Tongue (tissue), 2 donors: ENCODE data around the gene TWF2. TPM values are rescaled to one million over a fixed set of nuclear protein-coding genes. Genes with fewer than 3 reads are reported as not detected.

ENCODE experiments used
- DNase-seq: peaks from one replicate; pipeline ENCODE4 v3.0.0-alpha.2; 2015
- total RNA-seq: library from RNA; depleted of rRNA; stranded (reverse); fragments of >200 nt; gene quantifications from one replicate; pipeline ENCODE4 v1.2.3, GENCODE V29; 2014

The TWF2 gene
- total RNA-seq, 1 donor from 2014 or later = 34.6 TPM

DNA sequence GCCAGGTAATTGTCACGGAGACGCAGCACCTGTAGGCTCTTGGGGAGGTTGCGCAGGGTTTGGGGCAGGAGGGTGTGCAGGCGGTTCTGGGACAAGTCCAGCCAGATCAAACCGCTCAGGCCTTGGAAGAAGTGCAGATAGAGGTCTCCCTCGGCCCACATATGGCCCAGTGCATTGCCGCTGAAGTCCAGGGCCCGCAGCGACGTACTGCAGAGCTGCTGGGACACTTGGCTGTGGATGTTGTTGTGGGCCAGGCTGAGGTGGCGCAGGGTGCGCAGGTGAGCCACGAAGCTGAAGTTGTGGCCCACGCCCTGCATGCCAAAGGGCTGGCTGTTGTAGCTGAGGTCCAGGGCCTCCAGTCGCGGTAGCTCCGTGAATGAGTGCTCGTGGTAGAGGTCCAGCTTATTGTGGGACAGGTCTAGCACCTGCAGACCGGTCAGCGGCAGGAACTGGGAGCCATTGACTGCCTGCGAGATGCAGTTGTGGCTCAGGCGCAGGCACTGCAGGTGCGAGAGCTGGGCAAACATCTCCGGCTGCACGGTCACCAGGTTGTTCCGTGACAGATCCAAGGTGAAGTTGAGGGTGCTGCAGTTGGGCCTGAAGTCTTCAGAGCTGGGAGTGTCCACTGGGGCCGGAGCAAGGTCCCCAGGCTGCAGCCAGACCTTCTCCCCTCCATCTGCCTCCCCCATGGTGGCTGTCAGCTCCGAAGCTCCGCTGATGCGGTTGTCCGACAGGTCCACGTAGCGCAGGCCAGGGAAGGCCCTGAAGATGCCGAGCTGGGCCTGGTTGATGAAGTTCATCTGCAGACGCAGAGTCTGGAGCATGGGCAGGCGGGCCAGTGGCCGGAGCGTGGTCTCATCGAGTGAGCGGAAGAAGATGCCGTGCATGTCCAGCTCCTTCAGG lies 16.4 kb downstream of the TWF2 start:
- DNase-seq = no peak

DNA sequence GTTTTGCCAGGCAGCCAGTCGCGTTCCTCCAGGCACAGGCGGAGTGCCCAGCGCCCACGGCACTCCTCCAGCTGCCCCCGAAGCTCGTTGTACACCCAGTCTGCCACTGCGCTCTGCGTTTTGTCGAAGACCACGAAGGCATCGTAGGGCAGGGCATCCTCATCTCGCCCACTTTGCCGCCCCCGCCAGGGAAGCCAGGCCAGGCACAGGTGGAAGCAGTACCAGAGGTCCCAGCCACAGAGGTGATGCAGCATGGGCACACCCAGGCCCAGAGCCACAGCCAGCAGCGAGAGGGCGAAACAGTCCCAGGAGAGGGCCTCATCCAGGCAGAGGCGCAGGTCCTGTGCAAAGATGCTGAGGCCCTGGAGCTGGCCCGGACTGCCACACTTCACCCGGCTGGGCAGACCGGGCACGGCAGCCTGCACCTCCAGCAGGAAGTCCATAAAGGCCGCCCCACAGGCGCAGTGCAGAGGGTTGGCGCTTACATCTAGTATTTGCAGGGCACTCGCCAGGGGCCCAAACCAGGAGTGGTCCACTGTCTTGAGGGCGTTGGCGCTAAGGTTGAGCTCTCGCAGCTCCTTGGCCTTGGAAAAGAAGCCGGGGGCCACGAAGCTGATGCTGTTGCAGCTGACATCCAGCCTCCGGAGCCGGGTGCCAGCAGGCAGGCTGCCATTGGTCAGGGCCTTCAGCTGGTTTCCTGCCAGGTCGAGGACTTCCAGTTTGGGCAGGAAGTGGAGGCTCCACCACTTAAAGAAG lies 17.2 kb downstream of the TWF2 start:
- no peak for DNase-seq

DNA sequence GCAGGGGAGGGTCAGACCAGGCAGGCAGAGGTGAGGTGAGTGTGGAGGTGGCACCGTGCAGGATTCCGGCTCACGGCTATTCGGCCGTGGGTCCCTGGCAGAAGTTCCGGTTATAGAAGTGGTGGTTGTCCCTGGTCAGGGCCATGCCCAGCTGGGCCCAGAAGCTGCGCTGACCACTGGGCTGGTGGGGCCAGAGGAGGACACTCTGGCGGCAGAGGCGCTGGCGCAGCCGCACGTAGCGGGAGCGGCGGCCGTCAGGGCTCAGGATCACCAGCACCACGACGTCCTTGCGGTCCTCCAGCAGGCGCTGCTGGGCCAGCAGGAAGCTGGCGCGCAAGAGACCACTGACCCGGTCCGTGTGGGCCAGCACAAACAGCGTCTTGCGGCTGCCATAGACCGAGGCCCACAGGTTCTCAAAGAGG lies 17.8 kb downstream of the TWF2 start:
- no peak for DNase-seq

DNA sequence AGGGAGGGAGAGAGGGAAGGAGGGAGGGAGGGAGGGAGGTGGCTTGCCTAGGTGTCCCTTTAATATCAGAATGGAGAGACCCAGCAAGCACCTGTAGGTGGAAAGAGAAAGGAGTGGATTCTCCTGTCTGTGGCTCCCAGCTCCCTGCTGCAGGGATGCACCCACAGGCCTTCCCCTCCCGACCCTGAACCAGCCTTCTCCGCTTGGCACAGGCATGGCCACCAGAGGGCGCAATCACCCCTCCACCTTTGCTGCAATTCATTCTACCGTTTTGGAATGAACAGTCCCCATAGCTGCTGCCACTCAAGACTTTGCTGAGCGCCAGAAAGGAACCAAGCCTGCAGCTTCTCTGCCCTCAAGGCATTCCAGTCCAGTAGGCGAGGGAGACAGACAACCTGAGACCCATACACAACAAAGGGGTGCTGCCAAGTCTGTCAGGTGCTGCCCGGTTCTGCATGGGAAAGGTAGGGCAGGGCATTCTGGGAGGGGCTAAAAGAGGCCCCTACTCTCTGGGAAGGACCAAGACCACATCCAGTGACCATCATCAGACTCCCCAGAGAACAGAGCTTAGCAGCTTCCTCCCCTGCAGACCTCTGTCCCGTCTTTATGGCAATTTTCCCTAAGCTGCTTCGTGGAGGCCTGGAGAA lies 18.5 kb downstream of the TWF2 start:
- DNase-seq = peak; percentile 91

DNA sequence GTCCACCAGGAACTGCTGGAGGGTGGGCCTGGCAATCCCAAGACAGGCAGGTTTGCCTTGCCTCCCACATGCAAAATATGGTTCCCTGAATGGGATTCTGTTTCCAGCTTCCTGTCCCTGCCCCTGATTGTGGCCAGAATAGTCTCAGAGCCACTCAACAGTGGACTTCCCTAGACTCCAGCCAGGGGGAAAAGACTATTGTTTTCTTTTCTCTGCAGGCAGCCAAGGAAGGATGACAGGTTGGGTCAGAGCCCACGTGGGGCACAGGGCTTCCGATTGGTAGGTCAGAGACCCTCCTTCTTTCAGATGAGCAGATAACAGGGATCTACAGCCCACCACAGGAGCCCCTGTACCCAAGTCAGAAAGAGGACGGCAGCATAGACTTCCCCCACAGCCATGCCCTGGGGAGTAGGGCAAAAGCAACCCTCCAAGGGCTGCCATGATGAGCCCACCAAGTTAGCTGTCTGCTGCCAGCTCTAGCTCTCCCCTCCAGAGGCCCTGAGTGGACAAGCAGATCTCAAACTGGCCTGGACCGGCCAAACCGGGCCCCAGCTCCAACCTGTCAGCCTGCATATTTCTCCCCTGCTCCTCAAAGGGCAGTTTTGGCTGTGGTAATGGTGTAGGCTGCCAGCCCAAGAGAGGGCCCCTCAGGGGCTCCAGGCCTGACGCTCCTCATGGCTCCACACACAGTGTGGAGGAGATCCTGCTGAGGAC lies 19.9 kb downstream of the TWF2 start:
- no peak for DNase-seq

DNA sequence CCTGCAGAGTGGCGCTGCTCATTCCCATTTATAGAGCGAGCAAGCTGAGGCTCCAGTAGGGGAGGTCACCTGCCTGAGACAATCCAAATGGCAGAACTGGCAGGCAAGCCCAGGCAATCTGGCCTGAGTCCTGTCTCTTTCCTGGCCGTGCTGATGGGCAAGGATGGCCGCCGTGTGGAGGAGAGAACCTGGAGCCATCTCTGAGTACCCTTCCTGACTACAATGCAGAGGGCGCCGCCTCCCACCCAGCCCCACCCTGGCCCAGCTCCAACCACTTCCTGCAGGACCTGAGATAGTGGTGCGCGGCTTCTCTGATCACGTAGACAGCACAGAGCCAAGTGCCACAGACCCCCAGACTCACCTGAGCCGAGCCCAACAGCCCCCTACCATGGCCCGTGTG lies 20.5 kb downstream of the TWF2 start:
- DNase-seq = no peak

DNA sequence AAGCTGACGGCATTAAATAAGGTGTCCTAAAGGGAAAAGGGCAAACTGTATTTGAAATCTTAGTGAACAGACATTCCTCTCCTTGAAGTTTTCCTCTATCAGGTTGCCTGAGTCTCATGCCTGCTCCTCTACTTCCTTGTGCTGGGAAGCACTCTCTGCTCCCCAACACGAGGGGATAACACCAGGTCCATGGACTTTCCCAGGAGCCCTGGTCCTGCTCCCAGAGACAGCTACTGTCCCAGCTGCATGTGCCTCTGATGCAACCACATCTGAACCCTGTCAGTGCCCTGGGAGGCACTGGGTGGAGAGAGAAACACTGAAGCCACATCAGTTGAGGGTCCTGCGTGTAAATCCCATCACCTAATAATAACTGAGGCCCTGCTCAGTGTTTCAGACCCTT lies 20.9 kb downstream of the TWF2 start:
- DNase-seq = no peak

DNA sequence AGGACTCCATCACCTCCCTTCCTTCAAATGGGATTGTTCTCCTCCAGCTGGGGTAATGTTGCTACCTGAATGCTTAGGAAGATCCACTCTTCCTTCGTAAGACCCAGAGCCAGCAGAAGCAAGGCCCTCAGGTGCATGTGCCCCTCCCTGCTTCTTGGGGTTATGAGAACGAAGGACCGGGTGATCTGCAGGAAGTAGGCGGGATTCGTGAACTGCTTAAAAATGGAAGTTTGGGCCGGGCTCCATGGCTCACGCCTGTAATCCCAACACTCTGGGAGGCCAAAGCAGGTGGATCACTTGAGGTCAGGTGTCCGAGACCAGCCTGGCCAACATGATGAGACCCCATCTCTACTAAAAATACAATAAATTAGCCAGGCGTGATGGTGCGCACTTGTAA lies 21.6 kb downstream of the TWF2 start:
- DNase-seq = no peak

DNA sequence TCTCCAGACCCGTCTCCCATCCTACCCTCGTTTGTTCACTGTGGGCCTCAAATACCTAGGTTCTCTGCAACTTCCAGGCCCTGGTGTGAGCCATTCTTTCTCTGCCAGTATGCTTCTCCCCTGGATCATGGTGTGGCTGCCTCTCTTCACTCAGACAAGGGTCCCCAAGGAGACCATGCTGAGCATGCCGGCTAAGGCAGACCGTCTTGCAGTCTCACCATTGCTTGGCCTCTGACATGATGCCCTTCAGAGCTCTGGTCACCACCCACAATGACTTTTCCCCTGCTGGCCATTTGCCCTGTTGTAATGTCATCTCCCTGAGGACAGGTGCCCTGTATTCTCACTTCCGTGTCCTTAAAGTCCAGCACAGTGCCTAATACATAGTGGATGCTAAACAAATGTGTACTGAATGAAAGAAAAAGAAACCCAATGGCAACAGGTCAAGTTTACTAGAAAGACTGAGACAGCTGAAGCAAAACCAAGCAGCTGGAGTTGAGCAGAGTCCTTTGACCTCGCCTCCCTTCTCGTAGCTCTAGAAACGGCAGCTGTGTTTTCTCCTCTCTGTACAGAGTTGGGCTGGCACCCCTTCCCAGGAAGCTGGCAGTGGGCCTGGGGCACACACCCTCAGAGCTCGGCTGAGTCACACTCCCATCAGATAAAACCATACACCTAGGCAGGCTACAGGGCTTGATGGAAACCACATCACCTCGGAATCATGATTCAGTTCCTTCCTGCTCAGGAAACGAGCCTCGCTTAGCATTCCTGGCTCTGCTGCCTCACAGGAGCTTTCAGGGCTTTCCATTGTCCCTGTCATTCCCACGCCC lies 22.2 kb downstream of the TWF2 start:
- DNase-seq = peak; percentile 96

DNA sequence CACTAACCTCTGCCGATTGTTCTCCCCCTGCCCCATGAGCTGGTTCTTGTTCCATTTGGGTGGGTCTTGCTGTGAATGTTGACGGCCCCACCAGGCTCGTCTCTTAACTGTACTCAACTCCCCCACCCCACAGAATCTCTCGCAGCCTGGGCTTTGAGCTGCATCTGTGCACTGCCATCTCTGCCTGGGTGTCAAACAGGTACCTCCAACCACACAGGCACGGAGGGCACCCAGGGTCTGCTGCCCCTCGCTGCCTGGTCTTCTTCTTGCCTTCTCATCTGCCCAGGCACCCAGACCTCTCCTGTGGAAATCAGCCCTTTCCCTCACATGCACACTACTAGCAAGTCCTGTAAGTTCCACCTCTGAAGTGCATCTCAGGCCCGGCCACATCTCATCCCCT lies 23.6 kb downstream of the TWF2 start:
- DNase-seq = no peak

DNA sequence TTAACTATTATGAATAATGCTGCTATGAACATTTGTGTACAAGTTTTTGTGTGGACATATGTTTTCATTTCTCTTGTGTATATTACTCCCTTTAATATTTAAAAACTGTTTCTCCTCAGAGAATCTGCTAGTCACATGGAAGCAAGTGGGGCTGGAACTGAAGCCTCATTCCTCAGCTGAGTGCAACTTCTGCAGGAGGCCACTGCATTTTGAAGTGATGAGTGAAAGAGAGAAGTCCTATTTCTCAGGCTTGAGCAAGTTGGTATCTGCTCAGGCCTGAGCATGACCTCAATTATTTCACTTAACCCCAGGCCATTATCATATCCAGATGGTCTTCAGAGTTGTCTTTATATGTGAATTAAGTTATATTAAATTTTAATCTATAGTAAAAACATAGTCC lies 25.1 kb downstream of the TWF2 start:
- DNase-seq = no peak

DNA sequence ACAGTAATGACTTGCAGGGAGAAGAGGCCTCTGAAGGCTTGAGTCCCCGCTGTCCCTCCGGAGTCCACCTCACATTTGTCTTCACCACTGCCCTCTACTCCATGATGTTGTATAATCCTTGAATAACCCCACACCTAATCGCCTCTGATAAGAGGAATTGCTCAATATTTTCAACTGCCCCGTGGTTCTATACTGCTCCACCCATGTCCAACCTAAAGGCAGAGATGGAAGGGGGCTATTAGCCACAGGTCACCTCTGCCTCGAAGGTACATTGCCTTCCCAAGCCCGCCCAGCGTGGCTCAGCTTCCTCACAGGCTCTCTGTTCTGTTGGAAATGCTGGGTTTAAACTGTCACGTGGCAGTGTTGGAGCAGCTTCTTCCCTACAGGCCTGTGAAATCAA lies 26.0 kb downstream of the TWF2 start:
- DNase-seq = no peak

DNA sequence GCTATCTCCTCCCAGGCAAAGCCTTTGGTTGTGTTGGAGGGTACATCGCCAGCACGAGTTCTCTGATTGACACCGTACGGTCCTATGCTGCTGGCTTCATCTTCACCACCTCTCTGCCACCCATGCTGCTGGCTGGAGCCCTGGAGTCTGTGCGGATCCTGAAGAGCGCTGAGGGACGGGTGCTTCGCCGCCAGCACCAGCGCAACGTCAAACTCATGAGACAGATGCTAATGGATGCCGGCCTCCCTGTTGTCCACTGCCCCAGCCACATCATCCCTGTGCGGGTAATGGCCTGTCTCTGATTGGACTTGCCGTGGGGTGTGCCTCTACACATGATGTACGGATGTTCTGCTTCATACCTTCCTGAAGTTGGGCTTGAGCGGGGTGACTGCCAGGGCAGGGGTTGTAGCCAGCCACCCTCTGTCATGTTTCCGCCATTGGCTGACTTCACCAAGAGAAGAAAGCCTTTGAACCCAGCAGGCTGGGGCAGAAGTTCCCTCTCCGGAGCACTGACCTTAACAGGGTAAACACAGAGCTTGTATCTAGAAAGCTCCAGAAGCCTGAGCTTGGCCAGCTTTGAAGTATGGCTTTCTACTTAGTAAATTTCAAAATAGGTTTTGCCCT lies 27.6 kb downstream of the TWF2 start:
- DNase-seq = no peak

DNA sequence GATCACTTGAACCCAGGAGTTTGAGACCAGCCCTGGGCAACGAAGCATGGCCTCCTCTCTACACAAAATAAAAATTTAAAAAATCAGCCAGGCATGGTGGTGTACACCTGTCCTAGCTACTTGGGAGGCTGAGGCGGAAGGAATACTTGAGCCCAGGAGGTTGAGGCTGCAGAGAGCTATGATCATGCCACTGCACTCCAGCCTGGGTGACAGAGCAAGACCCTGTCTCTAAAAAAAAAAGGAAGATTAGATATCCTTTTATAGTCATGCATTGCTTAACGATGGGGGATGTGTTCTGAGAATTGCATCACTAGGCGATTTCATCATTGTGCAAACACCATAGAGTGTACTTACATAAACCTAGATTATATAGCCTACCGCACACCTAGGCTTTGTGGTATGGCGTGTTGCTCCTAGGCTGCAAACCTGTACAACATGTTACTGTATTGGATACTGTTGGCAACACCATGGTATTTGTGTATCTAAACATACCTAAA lies 28.4 kb downstream of the TWF2 start:
- DNase-seq = peak; percentile 43

DNA sequence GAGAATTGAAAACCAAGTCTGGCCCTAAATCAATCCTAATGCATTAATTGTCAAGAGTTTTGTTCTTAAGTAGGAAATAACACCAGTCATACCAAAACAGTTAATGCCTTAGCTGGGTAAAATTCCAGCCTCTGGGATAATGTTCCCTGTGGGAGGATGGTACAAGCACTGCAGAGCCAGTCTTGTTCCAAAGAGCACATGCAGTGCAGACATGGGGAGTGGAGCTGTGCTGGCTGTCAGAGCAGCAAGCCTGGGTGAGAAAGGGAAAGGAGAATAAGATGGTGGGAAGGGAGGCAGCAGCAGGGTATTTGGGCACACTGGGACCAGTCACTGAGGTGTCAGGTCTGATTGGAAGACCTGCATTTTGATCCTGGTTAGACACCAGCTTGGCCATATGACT lies 28.9 kb downstream of the TWF2 start:
- DNase-seq = no peak

DNA sequence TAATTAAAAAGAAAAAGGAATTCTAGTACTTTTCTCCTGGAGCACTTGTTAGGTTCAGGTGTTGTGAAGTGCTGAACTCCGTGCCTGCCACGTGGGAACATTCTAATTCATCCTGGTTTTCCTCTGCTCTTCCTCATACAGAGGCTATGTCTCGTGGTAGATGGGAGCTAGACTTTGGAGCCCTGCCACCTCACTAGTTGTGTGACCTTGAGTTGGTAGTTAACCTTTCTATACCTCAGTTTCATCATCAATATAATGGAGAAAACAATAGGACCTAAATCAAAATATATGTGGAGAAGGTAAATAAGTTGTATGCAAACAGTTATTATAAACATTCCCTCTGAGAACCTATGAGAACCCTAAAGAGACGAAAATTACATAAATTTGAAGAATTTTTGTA lies 30.4 kb downstream of the TWF2 start:
- DNase-seq = no peak

DNA sequence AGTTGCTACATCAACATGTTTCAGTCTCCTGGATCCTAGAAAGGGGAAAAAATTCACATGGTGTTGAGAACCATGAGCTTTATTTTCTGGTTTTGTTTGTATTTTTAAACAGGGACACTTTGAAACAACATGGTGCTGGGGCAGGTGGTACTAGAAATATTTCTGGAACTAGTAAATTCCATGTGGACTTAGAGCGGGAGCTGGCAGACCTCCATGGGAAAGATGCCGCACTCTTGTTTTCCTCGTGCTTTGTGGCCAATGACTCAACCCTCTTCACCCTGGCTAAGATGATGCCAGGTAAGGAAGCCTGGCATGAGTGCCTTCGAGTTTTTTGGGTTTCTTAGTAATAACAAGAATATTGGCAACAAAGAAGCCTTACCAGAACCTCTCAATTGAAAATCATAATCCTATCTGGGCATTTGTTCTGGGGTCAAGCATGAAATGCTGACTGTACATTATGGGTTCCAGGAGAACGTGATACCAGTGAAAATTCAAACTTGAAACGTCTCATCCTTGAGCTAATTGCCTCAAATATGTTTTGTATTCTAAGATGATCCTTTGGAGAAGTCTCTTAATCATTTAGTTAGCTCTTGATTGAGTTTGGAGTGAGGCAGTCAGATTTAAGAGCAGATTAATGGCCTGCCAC lies 33.1 kb downstream of the TWF2 start:
- no peak for DNase-seq

DNA sequence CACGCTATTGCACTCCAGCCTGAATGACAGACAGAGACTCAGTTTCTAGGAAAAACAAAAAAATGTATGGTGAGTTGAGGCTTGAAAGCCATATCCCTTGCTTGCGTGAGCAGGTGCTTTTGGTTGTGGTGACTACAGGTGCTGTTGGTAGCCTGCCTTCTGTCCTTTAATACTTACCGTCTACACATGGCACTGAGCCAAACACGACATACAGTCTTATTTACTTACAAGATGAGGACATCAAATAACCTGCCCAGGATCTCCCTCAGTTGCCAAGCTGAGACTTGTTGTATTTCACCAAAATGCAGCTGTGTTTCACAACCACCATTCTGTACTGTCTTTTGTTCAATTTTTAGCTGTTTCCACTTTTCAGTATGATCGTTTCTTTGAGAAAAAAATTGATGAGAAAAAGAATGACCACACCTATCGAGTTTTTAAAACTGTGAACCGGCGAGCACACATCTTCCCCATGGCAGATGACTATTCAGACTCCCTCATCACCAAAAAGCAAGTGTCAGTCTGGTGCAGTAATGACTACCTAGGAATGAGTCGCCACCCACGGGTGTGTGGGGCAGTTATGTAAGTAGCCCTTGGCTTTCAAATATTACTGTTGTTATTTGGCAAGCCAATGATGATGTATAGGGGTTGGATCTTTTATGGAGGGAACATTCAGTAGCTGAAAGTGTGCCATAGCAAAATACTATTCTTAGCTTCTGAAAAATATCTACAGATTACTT lies 34.5 kb downstream of the TWF2 start:
- DNase-seq = peak; percentile 67

DNA sequence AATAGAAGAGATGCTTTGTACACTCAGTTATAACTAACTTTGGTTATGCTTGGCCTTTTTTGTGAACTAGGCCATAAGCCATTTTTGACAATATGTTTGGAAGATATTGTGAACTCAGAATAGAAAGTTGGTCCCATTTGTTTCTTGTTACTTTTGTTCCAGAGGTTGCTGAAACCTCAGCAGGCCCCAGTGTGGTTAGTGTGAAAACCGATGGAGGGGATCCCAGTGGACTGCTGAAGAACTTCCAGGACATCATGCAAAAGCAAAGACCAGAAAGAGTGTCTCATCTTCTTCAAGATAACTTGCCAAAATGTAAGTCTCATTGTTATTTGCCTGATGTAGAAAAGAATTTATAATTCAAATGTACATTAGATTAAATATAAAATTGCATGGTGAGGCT lies 35.3 kb downstream of the TWF2 start:
- DNase-seq = no peak
